HCT116 (cell line): ENCODE results near the gene CYB5A. TPM values are rescaled to one million over a fixed set of nuclear protein-coding genes. Genes with fewer than 3 reads are reported as not detected.

Source experiments
- ATAC-seq: fragments of 200-7000 bp; cut with Tn5 transposase; 2 replicates; pipeline ENCODE4 v1.9.1; 2020; ENCODE audit warnings: mild to moderate bottlenecking, moderate library complexity
- BruUV-seq: library from RNA; stranded (reverse); fragments of 400-500 nt; replicated peaks from 2 replicates; lab custom pipeline; 2021; lab: Mats Ljungman, UMichigan
- CTCF ChIA-PET: fragments of 300-600 bp; sonication (Branson Sonifier 250); formaldehyde crosslinking; loops from one replicate; lab custom pipeline; 2021; ENCODE audit warnings: antibody characterized with exemption; lab: Charles Lee
- POLR2A ChIA-PET: fragments of 300-600, 350-600 bp; sonication (Branson Sonifier 250); formaldehyde crosslinking; loops from one replicate; lab custom pipeline; 2021; ENCODE audit warnings: antibody characterized with exemption; lab: Charles Lee
- RAD21 ChIA-PET, 2 experiments: fragments of 300-600 bp; sonication (Branson Sonifier 250); formaldehyde crosslinking; loops; one replicate each; lab custom pipeline; 2023; ENCODE audit warnings: low total read pairs in 2 of 2; ENCODE audit not compliant: uncharacterized antibody in 2 of 2, unreplicated experiment in 2 of 2, low non-redundant PET in 1 of 2; lab: Charles Lee
- DNase-seq: peaks from one replicate; pipeline ENCODE4 v3.0.0-alpha.2; 2010; ENCODE audit warnings: low read depth, low spot score
- H2AFZ ChIP-seq: fragments of 200-600 bp; shearing (Covaris generic), sonication (generic); 2 replicates; pipeline ENCODE4 v1.6.1; 2017; ENCODE audit warnings: low read depth, mixed run types, mixed read lengths, antibody characterized with exemption, low read length; ENCODE audit not compliant: poor library complexity, severe bottlenecking
- H3K27ac ChIP-seq: 2 replicates; pipeline ENCODE4 v1.5.1; 2012; ENCODE audit warnings: low read depth, low read length
- H3K27me3 ChIP-seq: fragments of 200-600 bp; sonication (generic); 2 replicates; pipeline ENCODE4 v1.6.1; 2016; ENCODE audit warnings: mixed run types, low read length, mixed read lengths; ENCODE audit not compliant: insufficient read depth
- H3K36me3 ChIP-seq, 2 experiments: fragments of 200-500 bp in 1 of 2; fragments of 200-600 bp in 1 of 2; sonication (Bioruptor generic) in 1 of 2; sonication (generic) in 1 of 2; 2 replicates each; pipeline versions ENCODE4 v1.5.1 to v1.6.1; 2014 to 2016; ENCODE audit warnings: low read length in 2 of 2, inconsistent platforms in 1 of 2, mixed read lengths in 1 of 2, mixed run types in 1 of 2; ENCODE audit not compliant: insufficient read depth in 2 of 2, control insufficient read depth in 1 of 2
- H3K4me1 ChIP-seq, 2 experiments: fragments of 200-600 bp in 1 of 2; sonication (generic) in 1 of 2; 2 replicates each; pipeline versions ENCODE4 v1.5.1 to v1.6.1; 2012 to 2017; ENCODE audit warnings: low read length in 2 of 2, inconsistent platforms in 1 of 2, mild to moderate bottlenecking in 1 of 2, mixed read lengths in 1 of 2, mixed run types in 1 of 2, moderate library complexity in 1 of 2; ENCODE audit not compliant: insufficient read depth in 2 of 2, control insufficient read depth in 1 of 2
- H3K4me2 ChIP-seq: fragments of 200-600 bp; sonication (generic); 2 replicates; pipeline ENCODE4 v1.6.1; 2017; ENCODE audit warnings: mixed run types, low read length, mixed read lengths
- H3K4me3 ChIP-seq, 2 experiments: fragments of 200-600 bp in 1 of 2; sonication (generic) in 1 of 2; replicated peaks in 1 of 2; 2 replicates each; pipeline ENCODE4 v1.5.1; 2011 to 2016; ENCODE audit warnings: low read length in 2 of 2, control low read depth in 1 of 2, low read depth in 1 of 2, mild to moderate bottlenecking in 1 of 2, mixed read lengths in 1 of 2, mixed run types in 1 of 2
- H3K79me2 ChIP-seq: fragments of 200-600 bp; sonication (generic); 2 replicates; pipeline ENCODE4 v1.6.1; 2017; ENCODE audit warnings: mild to moderate bottlenecking, mixed run types, low read length, moderate library complexity, mixed read lengths; ENCODE audit not compliant: insufficient read depth
- H3K9ac ChIP-seq: fragments of 200-600 bp; sonication (generic); 2 replicates; pipeline ENCODE4 v1.6.1; 2016; ENCODE audit warnings: low read length, mixed read lengths
- H3K9me2 ChIP-seq: fragments of 200-600 bp; sonication (generic), shearing (Covaris generic); 2 replicates; pipeline ENCODE4 v1.6.1; 2017; ENCODE audit warnings: mixed run types, mild to moderate bottlenecking, moderate library complexity; ENCODE audit not compliant: insufficient read depth
- H3K9me3 ChIP-seq, 2 experiments: fragments of 200-500 bp in 1 of 2; fragments of 200-600 bp in 1 of 2; sonication (Bioruptor generic) in 1 of 2; sonication (generic) in 1 of 2; 2 replicates each; pipeline ENCODE4 v1.6.1; 2014 to 2017; ENCODE audit warnings: low read length in 2 of 2, mixed read lengths in 2 of 2, inconsistent platforms in 1 of 2, low read depth in 1 of 2, mild to moderate bottlenecking in 1 of 2, mixed run types in 1 of 2, moderate library complexity in 1 of 2; ENCODE audit not compliant: control insufficient read depth in 1 of 2, insufficient read depth in 1 of 2
- H4K20me1 ChIP-seq: fragments of 200-600 bp; sonication (generic), shearing (Covaris generic); 2 replicates; pipeline ENCODE4 v1.6.1; 2017; ENCODE audit warnings: mixed run types, mild to moderate bottlenecking, moderate library complexity; ENCODE audit not compliant: insufficient read depth
- EGR1 ChIP-seq: IDR thresholded peaks from 2 replicates; pipeline ENCODE4 v1.6.1; 2012; ENCODE audit warnings: low read depth
- EZH2 ChIP-seq: fragments of 200-600 bp; sonication (generic); IDR thresholded peaks from 2 replicates; pipeline ENCODE4 v1.6.1; 2017; ENCODE audit warnings: antibody characterized with exemption, mixed run types
- EZH2phosphoT487 ChIP-seq: fragments of 200-600 bp; IDR thresholded peaks from 2 replicates; pipeline ENCODE4 v1.6.1; 2018; ENCODE audit warnings: antibody characterized with exemption, borderline replicate concordance
- POLR2A ChIP-seq: IDR thresholded peaks from 2 replicates; pipeline ENCODE4 v1.7.0; 2011; ENCODE audit warnings: borderline replicate concordance; ENCODE audit not compliant: insufficient read depth, insufficient read length; ENCODE audit errors: extremely low read depth
- POLR2AphosphoS5 ChIP-seq: IDR thresholded peaks from 2 replicates; pipeline ENCODE4 v1.6.1; 2011; ENCODE audit warnings: mild to moderate bottlenecking, low read depth, low read length, moderate library complexity
- SIN3A ChIP-seq: IDR thresholded peaks from 2 replicates; pipeline ENCODE4 v1.6.1; 2012; ENCODE audit warnings: low read depth
- SP1 ChIP-seq: IDR thresholded peaks from 2 replicates; pipeline ENCODE4 v1.6.1; 2012; ENCODE audit warnings: low read depth
- YY1 ChIP-seq: IDR thresholded peaks from 2 replicates; pipeline ENCODE4 v1.6.1; 2011; ENCODE audit warnings: low read length, low read depth, moderate library complexity, mild to moderate bottlenecking; ENCODE audit not compliant: insufficient replicate concordance; ENCODE audit errors: extremely low read depth
- ZNF274 ChIP-seq: fragments of 200-500 bp; sonication (Bioruptor generic); IDR thresholded peaks from 2 replicates; pipeline ENCODE4 v1.6.1; 2014; ENCODE audit warnings: mild to moderate bottlenecking, low read depth, low read length, inconsistent platforms
- intact Hi-C: fragments of 100-400 bp; cut with micrococcal nuclease; formaldehyde crosslinking; loops from 2 replicates; pipeline ENCODE4 v1.10.0; 2022
- total RNA-seq: library from RNA; stranded (reverse); gene quantifications from one replicate; pipeline ENCODE4 v1.2.1, GENCODE V29; 2021; ENCODE audit not compliant: unreplicated experiment

CYB5A gene
- total RNA-seq, 1 experiment from 2014 or later = 37.7 TPM

DNA sequence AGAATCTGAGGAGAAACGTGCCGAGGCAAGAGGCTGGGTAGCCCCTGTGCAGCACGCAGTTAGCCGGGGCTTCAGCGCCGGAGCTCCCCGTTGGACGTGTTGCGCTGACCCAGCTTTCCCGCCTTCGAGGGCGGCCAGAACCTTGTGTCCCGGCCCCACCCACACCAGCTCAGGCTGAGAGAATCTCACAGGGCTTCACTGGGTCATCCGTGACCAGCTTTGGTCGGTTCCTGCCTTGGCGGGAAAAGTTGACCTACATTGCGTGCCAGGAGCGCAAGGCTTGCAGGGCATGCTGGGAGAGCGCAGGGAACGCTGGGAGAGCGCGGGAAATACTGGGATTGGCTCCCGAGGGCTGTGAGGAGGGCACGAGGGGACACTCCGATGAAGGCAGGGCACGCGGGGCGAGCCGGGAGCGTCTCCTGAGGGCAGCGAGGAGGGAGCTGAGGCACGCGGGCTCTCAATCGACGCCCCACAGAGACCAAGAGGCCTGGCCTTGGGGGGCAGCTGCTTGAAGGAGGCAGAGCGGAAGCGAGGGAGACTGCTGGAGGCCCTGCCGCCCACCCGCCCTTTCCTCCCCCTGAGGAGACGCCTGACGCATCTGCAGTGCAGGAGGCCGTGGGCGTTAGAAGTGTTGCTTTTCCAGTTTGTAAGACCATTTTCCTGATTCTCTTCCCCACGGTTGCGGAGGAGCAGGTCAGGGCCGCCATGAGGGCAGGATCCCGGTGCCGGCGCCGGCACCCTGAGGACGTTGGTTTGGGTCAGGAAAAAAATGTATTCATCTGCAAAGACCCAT is 23.9 kb upstream of the CYB5A start, which contains the start of gene C18orf63:
TSS of gene C18orf63 (plus strand) at position 376 of the 793 bp plus-strand sequence. CDS start 2,027 bp downstream, outside the sequence.
- Histone ChIP-seq H3K9ac (no peak within 1 kb of the TSS), H3K27ac (no peak within 1 kb of the TSS), H2AFZ (no peak within 1 kb of the TSS), H3K36me3 (no peaks in the 10 kb centered on the region), H3K9me2 (no peaks in the 10 kb centered on the region), H3K9me3 (no peaks in the 10 kb centered on the region; a peak in 1 of 4 replicates), H3K79me2 (no peaks in the 10 kb centered on the region), H4K20me1 (no peaks in the 10 kb centered on the region), H3K27me3 (no peaks in the 10 kb centered on the region), H3K4me3 (no peak within 1 kb of the TSS), H3K4me1 (peaks cover 0 to 7% of the 10 kb centered on the region in 2 experiments; a peak in 1 of 4 replicates), H3K4me2 (peak within 1 kb of the TSS; percentile 2; the same call in 1 of the 2 replicates)
- no peak for ATAC-seq
- no peak for DNase-seq
- POLR2A ChIA-PET = no interaction called here
- intact Hi-C loops = no loop called here
- CTCF ChIA-PET = no interaction called here
- TF ChIP-seq YY1 = no peak
- TF ChIP-seq POLR2AphosphoS5 = no peak
- no peak for TF ChIP-seq EZH2
- TF ChIP-seq EZH2phosphoT487 = no peak
- TF ChIP-seq EGR1 = no peak
- no peak for TF ChIP-seq POLR2A
- no peak for TF ChIP-seq SP1
- no peak for TF ChIP-seq SIN3A
- no peak for TF ChIP-seq ZNF274
- RAD21 ChIA-PET = no interaction called here
- BruUV-seq = no TSS peak
